ENCODE results near the gene UNCX.
"Not testable (repeated sequence)": the region's sequence is repeated elsewhere in the genome, so short reads cannot be mapped to it uniquely, and the experiment has no call there.

Gene UNCX

DNA sequence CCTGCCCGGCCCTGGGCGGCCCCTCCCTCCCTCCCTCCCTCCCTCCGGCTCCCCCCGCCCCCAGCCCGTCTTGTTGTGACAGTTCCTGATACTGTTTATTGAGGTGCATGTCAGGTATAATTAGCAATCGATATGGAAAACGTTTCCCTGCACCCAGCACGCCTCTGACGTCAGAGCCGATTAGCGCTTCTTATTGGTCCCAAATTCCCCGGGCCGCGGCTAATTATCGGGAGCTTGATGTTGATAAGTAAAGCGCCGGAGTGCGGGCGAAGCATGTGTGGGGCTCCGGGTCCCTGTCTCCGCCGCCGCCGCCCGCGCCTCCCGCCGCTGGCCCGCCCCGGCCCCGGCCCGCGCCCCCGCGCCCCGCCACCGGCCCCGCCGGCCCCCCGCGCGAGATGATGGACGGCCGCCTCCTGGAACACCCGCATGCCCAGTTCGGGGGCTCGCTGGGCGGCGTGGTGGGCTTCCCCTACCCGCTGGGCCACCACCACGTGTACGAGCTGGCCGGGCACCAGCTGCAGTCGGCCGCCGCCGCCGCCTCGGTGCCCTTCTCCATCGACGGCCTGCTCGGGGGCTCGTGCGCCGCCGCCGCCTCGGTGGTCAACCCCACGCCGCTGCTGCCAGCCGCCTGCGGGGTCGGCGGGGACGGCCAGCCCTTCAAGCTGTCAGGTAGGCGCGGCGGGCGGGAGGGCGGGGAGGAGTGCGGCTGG lies at the start of gene UNCX:
TSS of gene UNCX (plus strand) at position 250 of the 710 bp plus-strand sequence. CDS start at position 396, 146 bp downstream.
- no peak for DNase-seq

DNA sequence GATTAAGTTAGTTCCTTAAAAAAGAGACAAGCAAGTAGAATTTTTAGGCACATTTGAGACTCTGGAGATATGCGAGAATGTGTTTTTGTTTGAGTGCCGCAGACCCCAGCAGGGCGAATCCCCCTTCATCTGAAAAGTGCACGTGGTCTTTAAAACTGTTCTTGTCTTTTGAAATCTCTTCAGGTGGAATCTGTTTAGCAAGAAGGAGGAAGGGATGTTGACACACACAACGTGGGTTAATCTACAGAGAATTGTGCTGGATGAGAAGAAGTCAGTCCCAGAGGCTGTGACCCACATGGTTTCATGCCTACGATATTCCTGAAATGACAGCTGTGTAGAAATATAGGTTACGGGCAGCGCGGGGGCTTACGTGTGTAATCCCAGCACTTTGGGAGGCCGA lies 45.5 kb upstream of the UNCX start:
- DNase-seq, result no peak

DNA sequence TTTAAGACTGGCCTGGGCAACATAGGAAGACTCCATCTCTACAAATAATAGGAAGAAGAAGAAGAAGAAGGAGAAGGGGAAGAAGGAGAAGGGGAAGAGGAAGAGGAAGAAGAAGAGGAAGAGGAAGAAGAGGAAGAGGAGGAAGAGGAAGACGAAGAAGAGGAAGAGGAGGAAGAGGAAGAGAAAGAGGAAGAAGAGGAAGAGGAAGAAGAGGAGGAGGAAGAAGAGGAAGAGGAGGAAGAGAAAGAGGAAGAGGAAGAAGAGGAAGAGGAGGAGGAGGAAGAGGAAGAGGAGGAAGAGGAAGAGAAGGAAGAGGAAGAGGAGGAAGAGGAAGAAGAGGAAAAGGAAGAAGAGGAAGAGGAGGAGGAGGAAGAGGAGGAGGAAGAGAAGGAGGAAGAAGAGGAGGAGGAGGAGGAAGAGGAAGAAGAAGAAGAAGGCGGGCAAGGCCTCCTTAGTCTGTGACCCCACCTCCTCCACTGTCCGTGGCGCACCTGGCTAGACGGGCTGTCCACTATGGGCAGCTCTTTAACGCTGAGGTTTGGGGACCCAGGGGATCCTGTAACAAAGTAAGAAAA lies 43.9 kb upstream of the UNCX start:
- no peak for DNase-seq

DNA sequence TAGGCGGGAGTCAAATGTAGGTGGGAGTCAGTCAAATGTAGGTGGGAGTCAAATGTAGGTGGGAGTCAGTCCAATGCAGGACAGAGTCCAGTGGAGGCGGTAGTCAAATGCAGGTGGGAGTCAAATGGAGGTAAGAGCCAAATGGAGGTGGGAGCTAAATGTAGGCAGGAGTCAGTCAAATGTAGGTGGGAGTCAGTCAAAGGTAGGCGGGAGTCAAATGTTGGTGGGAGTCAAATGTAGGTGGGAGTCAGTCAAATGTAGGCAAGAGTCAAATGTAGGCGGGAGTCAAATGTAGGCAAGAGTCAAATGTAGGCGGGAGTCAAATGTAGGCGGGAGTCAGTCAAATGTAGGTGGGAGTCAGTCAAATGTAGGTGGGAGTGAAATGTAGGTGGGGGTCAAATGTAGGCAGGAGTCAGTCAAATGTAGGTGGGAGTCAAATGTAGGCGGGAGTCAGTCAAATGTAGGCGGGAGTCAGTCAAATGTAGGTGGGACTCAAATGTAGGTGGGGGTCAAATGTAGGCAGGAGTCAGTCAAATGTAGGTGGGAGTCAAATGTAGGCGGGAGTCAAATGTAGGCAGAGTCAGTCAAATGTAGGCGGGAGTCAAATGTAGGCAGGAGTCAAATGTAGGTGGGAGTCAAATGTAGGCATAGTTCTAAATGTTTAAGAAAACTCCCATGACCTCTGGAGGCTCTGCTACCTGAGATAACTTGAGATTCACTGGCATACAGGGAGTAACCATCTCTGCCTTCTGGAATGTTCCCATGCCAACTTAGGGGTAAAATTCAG lies 42.5 kb upstream of the UNCX start:
- DNase-seq, result no peak

DNA sequence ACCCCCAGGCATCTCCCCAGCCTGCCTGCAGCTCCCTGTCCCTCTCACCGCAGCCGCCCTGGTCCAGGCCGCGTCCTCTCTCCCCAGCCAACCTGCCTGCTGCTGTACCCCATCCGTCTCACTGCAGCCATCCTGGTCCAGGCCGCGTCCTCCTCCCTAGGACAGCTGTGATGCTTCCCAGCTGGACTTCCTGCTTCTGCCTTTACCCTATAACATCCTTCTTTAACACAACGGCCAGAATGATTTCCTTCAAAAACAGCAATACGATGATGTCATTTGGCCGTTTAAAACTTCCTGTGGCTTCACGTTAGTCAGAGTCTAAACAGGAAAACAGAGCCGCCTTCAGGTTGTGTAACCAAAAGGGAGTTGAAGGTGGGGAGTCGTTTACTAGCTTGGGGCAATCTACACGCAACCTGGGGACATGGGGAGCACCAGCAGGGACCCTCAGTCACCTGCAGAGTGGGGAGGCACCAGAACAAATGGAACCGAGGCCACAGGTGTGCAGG lies 40.4 kb upstream of the UNCX start:
- peak; percentile 61 to 72 for DNase-seq

DNA sequence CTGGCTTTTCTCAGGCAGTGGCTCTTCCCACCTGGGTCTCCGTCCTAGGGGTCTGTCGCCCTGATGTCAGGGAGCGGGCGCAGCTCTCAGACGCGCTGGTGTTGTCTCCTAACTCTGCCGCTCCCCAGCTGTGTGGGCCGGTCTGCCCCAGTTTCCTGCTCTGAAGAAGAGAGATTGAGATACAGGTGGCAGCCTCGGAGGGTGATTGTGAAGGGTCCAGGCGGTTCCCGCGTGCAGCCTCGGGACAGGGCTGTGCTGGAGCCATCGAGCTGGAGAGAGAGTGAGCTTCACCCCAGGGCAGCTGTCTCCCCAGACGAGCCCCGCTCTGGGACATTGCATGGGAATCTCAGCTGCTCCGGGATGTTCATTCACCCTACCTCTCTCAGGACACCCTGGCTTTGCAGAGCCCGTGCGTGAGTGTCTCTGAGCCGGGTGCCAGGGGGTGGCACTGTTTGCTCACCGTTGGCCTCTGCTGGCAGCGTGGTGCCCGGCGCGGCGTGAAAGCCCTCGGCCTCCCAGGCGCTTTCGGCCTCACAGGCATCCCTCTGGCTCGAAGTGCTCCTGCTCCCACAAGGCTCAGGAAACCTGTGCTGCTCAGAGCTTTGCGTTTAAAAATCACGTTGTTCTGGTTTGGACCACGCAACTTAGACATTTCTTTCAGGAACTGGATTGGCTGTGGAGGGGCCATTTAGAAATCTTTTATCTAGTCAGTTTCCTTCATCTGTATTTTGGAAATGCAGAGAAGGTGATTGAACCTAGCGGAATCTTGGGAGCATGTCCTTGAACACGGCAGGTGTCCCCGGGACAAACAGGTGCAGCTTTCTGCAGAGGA lies 38.9 kb upstream of the UNCX start:
- DNase-seq, result peak; percentile 28 to 41

DNA sequence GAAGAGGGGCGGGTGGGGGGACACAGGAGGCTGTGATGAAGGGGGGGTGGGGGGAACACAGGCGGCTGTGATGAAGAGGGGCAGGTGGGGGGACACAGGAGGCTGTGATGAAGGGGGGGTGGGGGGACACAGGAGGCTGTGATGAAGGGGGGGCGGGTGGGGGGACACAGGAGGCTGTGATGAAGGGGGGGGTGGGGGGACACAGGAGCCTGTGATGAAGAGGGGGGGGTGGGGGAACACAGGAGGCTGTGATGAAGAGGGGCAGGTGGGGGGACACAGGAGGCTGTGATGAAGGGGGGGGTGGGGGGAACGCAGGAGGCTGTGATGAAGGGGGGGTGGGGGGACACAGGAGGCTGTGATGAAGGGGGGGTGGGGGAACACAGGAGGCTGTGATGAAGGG lies 36.2 kb upstream of the UNCX start:
- not testable (repeated sequence) for DNase-seq

DNA sequence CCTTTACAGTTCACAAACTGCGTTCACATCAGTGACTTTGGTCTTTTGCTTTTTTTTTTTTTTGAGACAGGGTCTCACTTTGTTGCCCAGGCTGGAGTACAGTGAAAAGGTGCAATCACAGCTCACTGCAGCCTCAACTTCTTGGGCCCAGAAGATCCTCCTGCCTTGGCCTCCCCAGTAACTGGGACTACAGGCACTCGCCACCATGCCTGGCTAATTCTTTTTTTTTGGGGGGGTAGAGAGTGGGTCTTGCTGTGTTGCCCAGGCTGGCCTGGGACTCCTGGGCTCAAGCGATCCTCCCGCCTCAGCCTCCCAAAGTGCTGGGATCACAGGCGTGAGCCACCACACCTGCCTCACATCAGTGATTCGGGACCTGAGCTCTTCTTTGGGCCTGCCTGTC lies 35.7 kb upstream of the UNCX start:
- no peak for DNase-seq

DNA sequence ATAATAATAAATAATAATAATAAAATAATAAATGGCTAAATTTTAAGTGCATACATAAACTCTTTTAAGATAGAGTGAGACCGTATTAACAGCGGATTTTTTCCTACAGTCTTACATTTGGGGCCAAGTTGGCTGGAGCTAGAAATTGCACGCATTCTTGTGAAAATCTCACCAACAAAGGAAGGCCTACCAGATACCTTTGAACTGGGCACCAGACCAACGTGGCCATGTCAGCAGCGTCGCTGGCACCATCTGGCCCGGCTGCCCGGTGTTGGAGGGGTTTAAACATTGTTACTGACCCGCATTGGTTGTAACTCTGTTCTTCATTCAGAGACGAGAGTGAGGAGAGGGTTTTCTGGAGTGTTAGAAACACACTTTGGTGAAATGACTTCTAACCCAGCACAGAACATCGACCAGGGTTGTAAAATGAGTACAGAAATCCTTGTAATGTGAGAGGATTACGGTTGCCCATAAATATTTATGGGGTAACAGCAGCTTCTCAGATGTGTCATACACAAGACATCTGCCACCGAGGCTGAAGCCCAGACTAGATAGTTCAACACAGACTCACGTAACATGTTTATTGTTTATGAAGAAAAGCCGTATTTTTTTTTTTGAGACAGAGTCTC lies 34.6 kb upstream of the UNCX start:
- DNase-seq, result peak in 1 of 2 experiments; percentile 27

DNA sequence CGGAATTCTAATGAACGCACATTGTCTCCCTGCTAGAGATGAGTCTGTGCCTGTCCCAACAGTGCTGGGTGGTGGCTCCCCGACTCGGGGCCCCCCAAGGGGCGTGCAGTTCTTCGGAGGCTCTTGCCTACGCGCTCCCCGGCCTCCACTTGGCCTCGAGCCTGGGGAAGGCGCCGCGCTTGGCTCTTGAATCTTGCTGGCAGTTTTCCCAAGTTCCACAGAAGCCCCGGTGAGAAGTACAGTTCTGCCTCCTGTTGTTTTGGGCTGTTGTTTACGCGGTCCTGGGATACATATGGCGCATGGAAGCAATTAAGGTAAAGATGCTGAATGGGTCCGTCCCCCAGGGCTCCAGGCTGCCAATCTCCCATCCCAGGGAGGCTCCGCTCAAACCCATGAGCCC lies 32.6 kb upstream of the UNCX start:
- no peak for DNase-seq

DNA sequence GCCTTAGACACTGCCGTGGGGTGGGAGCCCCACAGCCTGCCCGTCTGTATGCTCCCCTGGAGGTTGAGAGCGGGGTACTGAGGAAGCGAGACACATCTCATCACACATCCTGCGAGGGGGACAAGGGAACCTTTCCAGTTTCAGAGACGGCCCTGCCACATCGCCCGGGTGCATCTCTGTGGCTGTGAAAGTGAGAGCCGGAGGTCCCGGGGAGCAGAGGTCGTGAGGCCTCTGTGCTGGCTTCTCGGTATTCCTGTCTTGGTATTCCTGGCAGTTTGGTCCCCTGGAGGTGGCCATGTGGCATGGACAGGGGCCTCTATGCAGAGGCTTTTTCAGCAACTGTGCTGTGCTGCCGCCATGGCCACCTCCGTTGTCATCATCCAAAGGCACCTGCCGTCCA lies 30.8 kb upstream of the UNCX start:
- no peak for DNase-seq

DNA sequence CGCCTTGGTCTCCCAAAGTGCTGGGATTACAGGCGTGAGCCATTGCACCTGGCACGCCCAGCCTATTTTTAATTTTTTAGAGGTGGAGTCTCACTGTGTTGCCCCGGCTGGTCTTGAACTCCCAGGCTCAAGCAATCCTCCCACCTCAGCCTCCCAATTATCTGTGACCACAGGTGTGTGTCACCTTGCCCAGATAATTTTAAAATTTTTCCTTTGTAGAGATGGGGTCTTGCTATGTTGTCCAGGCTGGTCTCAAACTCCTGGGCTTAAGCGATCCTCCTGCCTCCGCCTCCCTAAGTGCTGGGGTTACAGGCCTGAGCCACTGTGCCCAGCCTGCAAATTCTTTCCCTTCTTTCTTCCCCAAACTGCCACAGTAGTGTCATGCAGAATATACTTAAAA lies 29.8 kb upstream of the UNCX start:
- not testable (repeated sequence) for DNase-seq

DNA sequence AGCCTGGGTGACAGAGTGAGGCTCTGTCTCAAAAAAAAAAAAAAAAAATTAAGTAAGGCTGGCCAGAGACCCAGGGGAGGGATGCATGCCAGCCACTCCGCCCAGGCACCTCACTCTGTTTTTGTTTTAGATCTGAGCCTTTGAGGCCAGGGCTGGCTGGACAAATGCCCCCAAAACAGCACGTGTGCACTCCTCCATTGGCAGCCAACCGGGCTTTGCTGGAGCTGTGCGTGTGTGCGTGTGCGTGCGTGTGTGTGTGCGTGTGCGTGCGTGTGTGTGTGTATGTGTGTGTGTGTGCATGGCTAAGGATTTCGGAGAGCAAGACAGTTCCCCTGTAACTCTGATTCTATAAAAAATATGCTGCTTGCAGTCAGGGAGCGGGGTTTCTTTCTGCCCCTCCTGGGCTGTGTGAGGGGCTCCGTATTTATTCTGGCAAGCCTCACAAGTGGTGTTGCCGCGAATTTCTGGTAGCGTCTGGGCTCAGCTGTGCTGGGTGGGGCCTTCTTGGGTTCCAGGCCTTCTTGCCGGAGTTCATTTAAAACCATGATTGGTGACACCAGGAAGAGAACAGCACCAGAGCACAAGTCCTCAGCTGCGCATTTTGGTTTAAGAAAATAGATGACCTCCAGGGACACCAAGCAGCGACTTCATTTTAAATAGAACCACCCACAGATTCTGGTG lies 28.1 kb upstream of the UNCX start:
- DNase-seq, result no peak

DNA sequence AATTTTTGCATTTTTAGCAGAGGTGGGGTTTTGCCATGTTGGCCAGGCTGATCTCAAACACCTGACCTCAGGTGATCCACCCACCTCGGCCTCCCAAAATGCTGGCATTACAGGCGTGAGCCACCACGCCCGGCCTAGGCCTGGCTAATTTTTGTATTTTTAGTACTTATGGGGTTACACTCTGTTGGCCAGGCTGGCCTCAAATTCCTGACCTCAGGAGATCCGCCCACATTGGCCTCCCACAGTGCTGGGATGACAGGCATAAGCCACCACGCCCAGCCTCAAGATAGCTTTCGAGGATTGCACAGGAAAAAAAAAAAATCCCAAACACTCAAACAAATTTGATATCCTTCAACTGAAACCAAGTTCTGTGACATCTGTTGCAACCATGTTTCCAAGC lies 26.9 kb upstream of the UNCX start:
- DNase-seq, result not testable (repeated sequence)

DNA sequence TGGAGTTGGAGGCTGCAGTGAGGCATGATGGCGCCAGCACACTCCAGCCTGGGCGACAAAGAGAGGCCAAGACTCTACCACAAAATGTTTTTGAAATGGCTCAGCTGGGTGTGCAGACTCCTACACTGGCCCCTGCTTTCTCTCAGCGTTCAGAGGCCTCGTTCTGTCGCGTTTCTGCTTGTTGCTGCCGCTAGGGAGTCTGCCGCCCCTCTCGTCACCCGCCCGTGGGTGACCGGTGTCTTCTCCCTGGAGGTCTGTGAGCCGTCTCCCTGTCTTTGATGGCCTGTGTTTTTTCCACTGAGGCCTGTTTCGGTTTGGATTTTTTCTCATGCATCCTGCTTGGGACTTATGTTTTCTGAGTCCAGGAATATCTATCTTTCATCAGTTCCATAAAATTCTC lies 23.6 kb upstream of the UNCX start:
- DNase-seq, result no peak

DNA sequence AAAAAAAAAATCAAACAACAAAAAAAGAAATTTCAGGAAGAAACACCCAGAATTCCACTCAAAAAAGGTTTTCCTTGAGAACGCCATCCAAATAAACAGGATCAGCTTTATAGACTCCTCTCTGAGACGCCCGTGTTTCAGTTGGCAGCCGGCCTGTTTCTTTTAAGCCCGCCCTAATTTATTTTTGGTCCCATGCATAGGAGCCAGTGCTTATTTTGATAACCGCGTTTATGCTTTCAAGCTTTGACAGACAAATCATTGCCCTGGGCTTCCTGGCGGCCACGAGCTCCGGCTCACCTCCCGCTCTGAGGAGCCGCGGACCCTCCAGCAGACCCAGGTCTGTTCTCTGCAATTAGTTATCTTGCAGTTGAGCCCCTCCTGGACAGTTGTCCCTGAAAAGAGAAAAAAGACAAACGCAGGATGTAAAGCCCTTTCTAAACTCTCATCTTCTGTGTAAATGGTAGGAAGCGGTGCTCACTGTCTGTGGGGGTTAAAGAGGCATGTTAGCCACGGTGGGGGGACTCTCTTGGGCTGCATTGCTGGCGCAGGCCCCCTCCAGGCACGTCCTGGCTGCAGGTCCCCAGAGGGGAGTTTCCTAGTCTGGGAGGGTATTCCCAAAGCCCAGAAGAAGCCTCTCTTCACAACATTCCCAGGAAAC lies 22.2 kb upstream of the UNCX start:
- no peak for DNase-seq

DNA sequence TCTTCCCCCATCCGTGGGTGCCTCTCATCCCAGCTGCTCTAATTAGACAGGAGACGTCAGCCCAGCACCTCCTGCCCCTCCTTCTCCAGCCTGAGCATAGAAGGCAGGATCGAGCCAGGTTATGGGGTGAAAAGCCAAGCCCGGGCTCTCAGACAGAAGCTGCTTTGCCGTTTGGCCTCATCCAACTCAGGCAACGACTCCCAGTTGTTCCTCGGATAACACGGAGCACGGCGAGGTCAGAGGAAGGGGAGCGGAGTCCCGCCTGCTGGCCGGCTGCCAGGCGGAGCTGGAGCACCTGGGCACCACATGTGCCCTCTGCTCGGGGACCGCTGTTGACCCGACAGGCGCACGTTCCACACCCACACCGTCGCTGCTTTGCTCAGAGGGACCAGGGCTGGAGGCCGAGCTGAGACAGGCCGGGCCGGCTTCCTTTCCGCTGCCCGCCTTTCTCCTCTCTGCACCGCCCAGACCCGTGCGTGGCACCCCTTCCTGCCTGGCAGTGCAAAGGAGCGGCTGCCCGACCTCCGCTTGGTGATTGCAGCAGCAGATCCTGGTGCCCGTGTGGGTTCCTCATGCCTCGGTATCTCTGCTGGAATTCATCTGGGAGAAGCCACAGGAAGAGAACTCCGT lies 21.6 kb upstream of the UNCX start:
- no peak for DNase-seq

DNA sequence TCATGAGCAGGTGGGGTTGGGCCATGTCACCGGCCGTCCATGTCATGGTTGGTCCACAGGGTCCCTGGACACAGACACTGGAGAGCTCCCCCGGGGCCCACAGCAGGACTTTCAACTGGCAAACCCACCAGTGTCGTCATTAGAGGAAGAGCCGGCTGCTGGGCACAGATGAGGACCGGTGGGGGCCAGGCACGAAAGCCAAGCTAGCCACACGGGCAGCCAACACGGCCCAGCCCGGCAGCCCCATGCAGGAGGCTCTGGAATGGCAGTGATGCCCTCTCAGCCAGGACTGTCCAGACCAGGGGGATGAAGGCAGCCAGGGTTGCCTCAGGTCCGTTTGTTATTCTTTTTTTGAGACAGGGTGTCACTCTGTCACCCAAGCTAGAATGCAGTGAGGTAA lies 21.1 kb upstream of the UNCX start:
- DNase-seq, result no peak

DNA sequence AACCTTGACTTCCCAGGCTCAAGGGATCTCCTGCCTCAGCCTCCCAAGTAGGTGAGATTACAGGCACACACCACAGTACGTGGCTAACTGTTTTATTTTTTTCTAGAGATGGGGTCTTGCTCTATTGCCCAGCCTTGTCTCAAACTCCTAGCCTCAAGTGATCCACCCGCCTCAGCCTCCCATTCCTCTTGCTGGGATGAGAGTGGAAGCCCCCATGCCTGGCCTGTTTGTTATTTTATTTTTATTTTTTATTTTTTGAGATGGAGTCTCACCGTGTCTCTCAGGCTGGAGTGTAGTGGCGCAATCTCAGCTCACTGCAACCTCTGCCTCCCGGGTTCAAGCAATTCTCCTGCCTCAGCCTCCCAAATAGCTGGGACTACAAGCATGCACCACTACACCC lies 20.6 kb upstream of the UNCX start:
- not testable (repeated sequence) for DNase-seq

DNA sequence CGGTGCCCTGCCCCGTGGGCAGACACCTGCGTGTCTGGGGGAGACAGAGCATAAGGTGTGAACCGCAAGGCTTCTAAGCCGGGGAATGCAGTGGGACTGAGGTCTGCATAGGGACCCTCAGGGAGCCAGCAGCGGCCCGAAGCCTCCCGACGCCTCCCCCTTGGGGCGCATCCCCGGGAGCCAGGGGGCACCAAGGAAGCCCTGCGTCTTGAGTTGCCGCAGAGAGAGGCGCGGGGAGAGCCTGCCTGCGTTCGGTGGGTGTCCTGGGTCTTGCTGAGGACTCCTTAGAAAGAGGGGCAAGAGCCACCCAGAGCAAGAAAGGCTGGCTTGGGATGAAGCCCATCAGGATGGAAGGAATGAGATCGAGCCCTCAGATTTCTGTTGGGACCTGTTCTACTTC lies 18.2 kb upstream of the UNCX start:
- no peak for DNase-seq

All from SW 1271 (cell line).